GM18909 (cell line): Measurements from ENCODE around the gene FAM90A1.
"Not testable (repeated sequence)": the region's sequence is repeated elsewhere in the genome, so short reads cannot be mapped to it uniquely, and the experiment has no call there.

ENCODE experiments used
- ATAC-seq: cut with Tn5 transposase; IDR thresholded peaks from one replicate; pipeline ENCODE4 v1.9.1; 2021; ENCODE audit warnings: mild to moderate bottlenecking; ENCODE audit not compliant: unreplicated experiment, poor library complexity

Gene FAM90A1, protein sequence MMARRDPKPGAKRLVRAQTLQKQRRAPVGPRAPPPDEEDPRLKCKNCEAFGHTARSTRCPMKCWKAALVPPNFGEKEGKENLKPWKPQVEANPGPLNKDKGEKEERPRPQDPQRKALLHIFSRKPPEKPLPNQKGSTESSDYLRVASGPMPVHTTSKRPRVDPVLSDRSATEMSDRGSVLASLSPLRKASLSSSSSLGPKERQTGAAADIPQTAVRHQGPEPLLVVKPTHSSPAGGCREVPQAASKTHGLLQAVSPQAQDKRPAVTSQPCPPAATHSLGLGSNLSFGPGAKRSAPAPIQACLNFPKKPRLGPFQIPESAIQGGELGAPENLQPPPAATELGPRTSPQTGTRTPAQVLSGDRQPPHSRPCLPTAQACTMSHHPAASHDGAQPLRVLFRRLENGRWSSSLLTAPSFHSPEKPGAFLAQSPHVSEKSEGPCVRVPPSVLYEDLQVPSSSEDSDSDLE

DNA sequence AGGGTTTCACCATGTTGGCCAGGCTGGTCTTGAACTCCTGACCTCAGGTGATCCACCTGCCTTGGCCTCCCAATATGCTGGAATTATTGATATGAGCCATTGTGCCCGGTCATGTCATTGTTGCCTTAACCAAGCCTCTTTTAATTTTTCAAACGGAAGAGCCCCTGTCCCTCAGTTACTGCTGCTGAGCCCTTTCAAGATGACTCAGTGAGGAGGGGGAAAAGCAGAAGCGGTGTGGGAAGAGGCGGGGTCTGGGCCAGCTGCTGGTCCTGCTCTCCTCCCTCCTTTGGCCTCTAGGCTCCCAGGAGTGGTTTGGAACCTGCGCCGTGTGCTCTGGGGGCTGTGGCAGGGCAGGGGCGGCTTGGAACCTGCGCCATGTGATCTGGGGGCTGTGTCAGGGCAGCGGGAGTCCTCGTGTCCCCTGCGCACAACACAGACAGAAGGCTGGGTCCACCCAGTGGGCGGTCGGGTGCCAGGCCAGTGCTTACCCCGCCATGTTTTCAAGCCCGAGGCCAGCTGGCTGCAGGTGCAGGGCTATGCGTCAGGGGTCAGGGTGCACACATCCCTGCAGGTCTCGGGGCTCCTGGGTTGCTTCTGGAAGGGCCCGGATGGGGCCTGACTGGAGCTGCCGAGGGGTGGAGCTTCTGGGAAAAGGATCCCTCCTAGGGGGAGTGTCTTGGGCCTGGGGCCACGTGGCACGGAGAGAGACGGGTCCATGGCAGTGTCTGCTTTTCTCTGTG lies at the start of gene FAM90A1:
TSS of gene FAM90A1 (minus strand) at position 627 of the 740 bp plus-strand sequence. CDS start 2,786 bp downstream, outside the sequence.
- ATAC-seq = not testable (repeated sequence)

DNA sequence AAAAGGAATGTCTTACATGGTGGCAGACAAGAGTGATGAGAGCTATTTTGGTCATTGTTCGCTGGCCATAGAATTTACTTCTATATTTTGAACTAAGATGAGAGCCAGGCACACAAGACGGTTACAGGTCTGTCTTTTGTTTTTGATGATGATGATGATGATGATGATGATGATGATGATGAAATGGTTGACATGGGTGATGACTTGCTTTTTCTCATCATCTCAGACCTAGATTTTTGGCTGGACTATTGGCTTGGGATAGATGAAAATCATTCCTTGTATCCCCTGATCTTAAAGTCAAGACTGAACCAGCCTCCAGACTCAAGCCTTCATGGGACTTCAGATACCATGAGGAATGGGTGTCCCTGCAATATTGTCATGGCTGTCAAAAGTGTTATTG lies 49.0 kb upstream of the FAM90A1 start:
- not testable (repeated sequence) for ATAC-seq

DNA sequence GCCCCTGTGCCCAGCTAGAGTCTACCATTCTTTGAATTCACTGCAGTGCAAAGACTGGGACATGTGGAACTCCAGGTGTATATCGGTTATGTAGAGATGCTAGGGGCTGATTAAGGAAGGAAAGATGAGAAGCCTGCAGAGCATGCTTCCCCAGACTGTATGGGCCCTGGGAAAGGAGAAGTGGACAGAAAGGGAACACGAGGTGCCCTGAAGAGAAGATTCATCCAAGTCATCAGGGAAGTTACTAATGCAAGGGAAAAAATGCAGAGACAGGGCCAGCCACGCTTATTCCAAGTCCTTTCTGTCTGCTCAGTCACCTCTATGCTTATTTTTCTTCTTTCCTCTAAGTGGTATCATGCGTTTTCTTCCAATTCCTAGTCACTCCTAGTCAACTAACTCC lies 39.3 kb upstream of the FAM90A1 start:
- ATAC-seq = not testable (repeated sequence)

DNA sequence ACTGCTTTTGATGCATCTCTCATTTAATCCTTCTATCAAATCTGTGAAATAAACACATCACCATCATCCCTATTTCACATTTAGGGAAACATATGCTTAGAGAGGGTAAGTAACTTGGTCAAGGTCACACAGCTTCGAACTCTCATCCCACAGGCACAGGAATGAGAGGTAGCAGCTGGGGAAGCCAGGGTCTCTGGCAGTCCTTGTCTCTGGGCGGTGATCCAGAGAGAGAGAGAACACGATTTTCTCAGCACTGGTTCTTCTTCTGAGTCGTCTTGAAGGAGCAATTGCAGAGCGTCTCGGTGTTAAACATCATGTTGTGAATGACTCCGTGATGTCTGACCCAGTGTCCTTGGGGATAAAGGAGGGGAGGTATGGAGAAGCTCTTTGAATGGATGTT lies 36.8 kb upstream of the FAM90A1 start:
- not testable (repeated sequence) for ATAC-seq

DNA sequence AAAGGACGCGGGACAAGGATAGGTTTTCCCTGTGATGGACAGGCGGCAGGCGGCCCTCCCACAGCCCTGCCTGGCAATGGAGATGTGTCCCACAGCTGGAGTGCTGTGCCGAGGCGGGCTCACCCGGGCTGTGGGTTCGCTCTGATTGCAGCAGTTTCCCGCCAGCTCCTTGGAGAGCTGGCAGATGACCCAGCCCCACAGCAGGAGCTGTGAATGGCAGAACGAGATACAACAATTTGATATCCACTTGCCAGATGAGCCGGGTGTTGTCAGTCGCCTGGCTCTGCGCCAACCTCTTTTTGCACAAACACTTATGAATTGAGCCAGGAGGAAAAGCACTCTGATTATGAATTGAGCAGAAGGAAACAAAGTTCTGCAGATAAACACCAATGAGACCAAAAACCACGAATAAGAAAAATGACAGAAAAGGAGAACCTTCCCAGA lies 33.7 kb upstream of the FAM90A1 start:
- not testable (repeated sequence) for ATAC-seq

DNA sequence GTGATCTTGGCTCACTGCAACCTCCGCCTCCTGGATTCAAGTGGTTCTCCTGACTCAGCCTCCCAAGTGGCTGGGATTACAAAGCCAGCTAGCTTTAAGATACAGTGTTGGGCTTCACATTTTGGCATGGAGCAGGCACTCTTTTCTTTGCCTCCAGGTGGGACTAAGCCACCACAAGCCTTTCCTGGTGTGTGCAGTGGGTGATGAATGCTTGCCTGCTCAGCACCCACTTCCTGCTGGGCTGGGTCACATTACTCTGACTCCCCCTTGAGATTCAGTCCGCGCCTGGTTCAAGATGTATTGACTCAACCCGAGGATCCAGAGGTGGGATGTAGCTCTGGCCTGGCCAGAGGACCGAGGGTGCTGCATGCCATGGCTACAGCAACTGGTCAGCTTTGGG lies 28.9 kb upstream of the FAM90A1 start:
- ATAC-seq = not testable (repeated sequence)

DNA sequence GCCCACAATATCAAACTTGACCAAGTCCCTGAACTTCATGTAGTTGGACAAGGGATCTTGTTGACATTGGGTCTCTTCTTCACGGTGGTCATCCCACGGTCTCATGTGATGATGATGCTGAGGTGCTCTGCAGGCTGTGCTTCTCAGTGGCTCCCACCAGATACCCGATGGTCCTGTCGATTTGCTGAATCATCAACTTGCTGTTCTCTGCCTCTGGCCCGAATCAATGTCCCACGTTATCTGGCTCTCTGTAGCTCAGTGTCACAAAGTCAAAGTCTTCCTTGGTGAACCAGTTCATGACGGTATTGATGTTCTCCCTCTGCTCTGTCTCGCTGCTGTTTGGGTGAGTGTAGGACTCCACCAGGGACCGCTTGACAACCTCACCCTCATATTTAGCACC lies 27.3 kb upstream of the FAM90A1 start:
- ATAC-seq = not testable (repeated sequence)

DNA sequence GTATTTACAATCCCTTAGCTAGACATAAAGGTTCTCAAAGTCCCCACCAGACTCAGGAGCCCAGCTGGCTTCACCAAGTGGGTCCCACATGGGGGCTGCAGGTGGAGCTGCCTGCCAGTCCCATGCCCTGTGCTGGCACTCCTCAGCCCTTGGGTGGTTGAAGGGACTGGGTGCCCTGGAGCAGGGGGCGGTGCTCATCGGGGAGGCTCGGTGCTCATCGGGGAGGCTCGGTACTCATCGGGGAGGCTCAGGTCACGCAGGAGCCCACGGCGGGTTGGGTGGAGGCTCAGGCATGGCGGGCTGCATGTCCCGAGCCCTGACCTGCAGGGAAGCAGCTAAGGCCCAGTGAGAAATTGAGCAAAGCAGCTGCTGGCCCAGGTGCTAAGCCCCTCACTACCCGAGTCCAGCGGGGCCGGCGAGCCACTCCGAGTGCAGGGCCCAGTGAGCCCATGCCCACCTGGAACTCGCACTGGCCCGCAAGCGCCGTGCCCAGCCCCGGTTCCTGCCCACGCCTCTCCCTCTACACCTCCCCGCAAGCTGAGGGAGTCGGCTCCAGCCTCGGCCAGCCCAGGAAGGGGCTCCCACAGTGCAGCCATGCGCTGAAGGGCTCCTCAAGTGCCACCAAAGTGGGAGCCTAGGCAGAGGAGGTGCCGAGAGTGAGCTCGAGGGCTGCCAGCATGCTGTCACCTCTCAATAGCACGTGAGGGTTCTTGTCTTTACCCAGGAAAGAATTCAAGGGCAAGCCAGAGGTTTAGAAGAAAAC lies 24.8 kb upstream of the FAM90A1 start:
- not testable (repeated sequence) for ATAC-seq

DNA sequence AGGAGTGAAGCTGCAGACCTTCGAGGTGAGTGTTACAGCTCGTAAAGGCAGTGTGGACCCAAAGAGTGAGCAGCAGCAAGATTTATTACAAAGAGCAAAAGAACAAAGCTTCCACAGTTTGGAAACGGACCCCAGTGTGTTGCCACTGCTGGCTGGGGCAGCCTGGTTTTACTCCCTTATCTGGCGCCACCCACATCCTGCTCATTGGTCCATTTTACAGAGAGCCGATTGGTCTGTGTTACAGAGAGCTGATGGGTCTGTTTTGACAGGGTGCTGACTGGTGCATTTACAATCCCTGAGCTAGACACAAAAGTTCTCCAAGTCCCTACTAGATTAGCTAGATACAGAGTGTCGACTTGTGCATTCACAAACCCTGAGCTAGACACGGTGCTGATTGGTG lies 24.2 kb upstream of the FAM90A1 start:
- ATAC-seq = not testable (repeated sequence)

DNA sequence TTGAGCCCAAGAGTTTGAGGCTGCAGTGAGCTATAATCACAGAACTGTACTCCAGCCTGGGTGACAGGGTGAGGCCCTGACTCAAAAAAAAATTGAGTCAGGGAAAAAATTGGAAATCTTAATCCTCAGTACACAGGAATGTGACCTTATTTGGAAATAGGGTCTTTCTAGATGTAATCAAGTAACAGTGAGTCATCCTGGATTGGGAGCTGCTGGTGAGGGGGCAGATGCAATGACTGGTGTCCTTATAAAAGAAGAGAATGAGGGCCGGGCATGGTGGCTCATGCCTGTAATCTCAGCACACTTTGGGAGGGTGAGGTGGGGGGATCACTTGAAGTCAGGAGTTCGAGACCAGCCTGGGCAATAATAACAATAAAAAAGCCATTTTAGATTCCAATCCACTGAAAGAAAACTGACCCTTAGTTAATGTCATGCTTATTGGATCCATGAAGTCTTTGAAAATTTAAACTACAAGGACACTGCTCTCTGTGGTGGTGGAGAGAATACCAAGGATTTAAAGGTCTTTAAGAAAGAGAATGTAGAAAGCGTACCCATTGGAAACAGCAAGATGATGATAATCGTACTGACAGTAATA lies 19.6 kb upstream of the FAM90A1 start:
- not testable (repeated sequence) for ATAC-seq

DNA sequence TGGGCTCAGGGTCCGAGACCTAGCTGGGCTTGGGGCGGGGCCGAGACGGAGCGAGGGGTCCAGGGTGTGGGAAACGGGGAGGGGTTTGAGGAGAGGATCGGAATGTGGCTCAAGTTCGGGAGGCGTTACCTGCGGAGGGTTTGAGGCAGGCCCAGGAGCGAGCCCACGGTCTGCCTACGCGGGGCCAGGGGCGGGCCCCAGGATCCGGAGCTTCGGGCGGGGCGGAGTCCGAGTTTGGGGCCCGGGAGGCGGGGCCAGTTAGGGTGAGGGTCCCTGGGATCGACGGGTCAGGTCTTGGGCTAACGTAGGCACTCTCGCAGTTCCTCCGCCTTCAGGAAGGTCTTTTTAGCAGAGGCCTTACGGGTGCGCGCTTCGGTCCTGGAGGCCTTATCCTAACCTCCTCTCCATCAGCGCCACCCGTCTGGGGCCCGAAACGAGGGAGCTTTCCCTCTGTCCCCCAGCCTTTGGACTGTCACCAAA lies 16.3 kb upstream of the FAM90A1 start:
- not testable (repeated sequence) for ATAC-seq

DNA sequence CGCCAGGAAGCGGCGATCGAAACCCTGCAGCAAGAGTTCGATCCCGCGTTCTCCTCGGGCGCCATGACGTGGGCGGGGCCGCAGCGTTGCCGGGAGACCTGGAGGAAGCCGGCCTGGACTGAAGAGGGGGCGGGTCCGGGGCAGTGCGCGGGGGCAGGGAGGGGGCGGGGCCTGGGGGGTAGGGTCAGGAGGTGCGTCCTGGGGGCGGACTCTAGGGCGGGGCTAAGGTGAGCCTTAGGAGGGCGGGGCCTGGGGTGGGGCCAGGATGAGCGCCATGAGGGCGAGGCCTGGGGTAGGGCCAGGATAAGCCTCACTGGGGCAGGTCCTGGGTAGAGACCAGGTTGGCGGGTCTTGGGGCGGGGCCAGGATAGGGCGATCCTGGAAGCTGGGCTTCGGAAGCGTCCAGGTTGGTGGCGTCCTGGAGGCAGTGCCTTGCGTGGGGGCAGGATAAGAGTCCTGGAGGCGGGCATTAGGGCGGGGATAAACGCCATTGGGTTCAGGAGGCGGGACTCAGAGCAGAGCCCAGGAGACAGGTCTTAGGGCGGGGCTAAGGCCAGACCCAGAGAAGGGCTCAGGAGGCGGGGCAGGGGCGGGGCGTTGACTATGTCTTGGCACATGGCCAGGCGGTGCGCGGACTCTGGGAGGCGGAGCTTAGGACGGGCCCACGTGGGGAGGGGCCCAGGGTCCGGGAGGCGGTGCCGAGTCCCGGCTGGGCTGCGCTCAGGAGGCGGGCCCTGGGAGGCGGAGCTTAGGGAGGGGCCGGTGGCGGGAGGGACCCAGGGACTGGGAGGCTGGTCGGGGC lies 15.7 kb upstream of the FAM90A1 start:
- ATAC-seq = peak; percentile 72

DNA sequence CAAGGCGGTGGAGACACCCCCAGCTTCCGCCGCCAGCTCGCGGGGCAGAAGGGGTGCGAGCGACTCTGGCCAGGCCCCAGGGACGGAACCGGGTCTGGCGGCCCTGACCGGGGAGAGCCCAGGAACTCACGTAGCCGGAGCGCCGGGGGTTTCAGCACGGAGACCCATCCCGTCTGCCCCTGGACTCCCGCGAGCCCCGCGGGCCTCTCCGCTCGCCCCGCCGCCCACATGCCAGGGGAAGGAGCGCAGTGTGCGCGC lies 15.1 kb upstream of the FAM90A1 start:
- not testable (repeated sequence) for ATAC-seq

DNA sequence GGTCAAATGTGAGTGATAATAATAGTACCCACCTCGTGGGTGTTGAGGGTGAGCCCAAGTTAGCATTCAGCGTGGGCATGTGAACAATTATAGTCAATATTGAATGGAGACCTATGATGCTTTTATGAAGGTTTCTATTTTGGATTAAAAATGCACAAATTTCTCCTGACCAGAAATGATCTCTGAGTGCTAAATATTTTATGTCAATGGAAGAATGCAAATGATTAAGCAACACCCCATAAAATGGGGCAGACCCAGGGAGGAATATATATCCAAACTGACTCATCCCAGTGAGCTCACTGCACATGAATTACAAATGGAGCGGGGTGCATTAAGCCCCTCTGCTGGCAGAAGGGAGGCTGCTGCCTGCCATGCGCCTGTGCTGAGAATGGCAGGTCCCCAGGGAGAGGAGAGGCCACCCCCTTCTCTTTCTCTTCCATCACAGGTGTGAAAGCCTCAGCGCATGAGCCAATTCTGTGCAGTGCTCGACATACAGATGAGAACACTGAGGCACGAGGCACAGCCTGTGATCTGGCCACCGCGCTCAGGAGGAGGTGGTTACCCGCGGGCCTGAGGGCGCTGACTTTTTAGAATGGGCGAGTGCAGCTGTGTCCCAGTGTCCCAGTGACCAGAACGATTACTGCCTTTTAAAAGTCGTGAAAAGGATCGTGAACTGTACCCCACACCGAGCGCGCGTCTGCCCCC lies 14.7 kb upstream of the FAM90A1 start:
- not testable (repeated sequence) for ATAC-seq

DNA sequence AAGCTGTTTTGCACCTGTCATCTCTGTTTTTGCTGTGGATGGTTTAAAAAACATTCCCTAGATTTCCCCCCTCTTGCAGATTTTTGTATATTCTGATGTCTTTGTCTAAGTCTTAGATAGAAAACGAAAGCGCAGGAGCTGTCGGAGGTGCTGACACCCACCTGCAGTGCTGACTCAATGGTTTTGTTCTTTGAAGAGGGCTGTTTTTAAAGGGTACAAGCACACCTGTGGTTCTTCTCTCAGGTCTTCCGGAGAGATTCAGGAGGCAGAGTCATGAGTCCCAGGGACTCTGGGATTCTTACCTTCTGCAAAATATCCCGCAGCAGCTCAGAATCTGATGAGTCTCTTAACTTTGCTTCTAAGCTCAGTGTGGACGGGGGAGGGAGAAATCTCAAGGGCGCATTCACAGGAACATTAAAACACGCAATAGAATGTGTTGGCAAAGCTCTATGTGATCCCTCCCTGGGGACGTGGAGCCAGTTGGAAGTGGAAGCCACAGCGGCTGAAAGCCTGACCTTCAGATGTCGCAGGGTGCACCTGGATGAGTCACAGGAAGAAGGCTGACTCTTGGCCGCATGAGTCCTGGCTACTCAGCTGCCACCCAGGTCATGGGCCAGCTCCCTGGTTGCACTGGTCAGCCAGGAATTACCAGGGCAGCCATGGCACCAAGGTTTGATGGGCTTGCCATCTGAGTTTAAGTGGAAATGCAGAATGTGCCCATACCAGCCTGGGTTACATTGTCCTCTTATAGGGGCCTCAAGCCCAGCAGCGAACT lies 13.1 kb upstream of the FAM90A1 start:
- not testable (repeated sequence) for ATAC-seq

DNA sequence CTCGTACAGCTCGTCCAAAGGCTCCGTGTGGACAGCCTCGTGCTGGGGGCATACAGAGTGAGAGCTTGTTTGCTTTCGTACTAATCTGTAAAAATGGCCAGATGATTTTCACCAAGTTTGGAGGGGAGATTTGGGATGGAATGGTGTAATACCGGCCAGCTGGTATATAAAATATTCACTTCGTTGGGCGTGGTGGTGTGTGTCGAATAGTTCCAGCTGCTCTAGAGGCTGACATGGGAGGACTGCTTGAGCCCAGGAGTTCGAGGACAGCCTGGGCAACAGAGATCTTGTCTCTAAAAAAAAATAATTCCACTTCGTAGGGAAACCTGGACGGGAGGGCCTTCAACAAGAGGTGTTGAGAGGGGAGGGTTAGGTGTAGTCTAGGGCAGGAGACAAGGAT lies 9.6 kb upstream of the FAM90A1 start:
- not testable (repeated sequence) for ATAC-seq

DNA sequence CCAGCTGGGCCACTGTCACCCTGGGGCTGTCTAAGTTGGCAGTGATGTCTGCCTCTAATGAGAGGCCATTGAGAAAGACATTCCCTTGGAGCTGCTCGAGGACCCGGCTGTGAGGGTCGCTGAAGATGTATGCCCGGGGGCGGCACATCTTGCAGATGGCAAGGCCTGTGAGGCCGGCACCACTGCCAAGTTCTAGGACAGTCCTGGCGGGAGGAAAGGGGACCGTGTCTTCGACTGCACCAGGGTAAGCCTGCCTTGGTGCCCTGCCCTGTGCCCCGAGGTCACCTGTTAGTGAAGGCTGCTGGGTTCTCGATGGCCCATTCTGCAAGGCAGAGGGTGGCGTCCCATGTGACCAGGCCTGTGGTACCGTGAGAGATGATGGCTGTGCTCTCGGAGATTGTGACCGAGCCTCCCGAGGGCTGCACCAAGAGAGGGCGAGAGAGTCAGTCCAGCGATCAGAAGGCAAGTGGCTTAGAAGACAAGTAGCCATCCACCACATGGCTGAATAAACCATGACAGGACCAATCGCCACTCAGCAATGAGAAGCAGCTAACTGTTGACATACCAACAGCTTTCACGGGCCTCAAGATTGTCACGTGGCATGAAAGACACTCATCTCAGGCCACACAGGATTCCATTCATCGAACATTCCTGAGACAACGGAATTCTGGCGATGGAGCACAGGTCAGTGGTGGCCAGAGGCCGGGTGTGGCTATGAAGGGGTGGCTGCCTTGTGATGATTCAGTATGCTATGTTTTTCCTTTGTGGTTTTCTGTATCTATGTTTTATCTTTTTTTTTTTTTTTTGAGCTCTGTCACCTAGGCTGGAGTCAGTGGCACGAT lies 8.1 kb upstream of the FAM90A1 start:
- ATAC-seq = not testable (repeated sequence)
